GM12878 (cell line): ENCODE data around the gene DDIT3. TPM values are rescaled to one million over a fixed set of nuclear protein-coding genes. Genes with fewer than 3 reads are reported as not detected.

Source experiments
- CHD2 ChIP-seq: IDR thresholded peaks from 2 replicates; pipeline ENCODE4 v1.6.1; 2011; ENCODE audit warnings: low read depth, low read length, improper control_type of control experiment, borderline replicate concordance
- FOXK2 ChIP-seq: fragments of 450-650 bp; IDR thresholded peaks from 2 replicates; pipeline ENCODE4 v1.6.1; 2017; ENCODE audit warnings: mild to moderate bottlenecking, moderate library complexity
- GATAD2B ChIP-seq: fragments of 450-650 bp; conservative IDR thresholded peaks from 2 replicates; pipeline ENCODE4 v1.6.1; 2017; ENCODE audit warnings: low read depth, mild to moderate bottlenecking, moderate library complexity
- HDAC2 ChIP-seq: fragments of 200-600 bp; sonication (generic); IDR thresholded peaks from 2 replicates; pipeline ENCODE4 v1.6.1; 2017
- IRF4 ChIP-seq: IDR thresholded peaks from 2 replicates; pipeline ENCODE4 v1.6.1; 2011; ENCODE audit warnings: low read depth, low read length
- JUND ChIP-seq: IDR thresholded peaks from 2 replicates; pipeline ENCODE4 v1.6.1; 2012; ENCODE audit warnings: low read depth, mild to moderate bottlenecking, low read length, improper control_type of control experiment, moderate library complexity
- MAX ChIP-seq: IDR thresholded peaks from 2 replicates; pipeline ENCODE4 v1.6.1; 2012; ENCODE audit warnings: low read depth, low read length, improper control_type of control experiment
- NBN ChIP-seq: fragments of 450-650 bp; IDR thresholded peaks from 2 replicates; pipeline ENCODE4 v1.6.1; 2016
- NFYB ChIP-seq: IDR thresholded peaks from 2 replicates; pipeline ENCODE4 v1.6.1; 2011; ENCODE audit warnings: low read depth, mild to moderate bottlenecking, low read length, improper control_type of control experiment, moderate library complexity; ENCODE audit not compliant: insufficient read depth
- PML ChIP-seq: IDR thresholded peaks from 2 replicates; pipeline ENCODE4 v1.6.1; 2012; ENCODE audit warnings: low read length, inconsistent platforms
- POLR2AphosphoS2 ChIP-seq: IDR thresholded peaks from 2 replicates; pipeline ENCODE4 v1.6.1; 2011; ENCODE audit warnings: low read depth, mild to moderate bottlenecking, low read length, improper control_type of control experiment, moderate library complexity
- POU2F2 ChIP-seq: IDR thresholded peaks from 3 replicates; pipeline ENCODE4 v1.6.1; 2011; ENCODE audit warnings: low read depth, mild to moderate bottlenecking, low read length, borderline replicate concordance
- RAD21 ChIP-seq: IDR thresholded peaks from 2 replicates; pipeline ENCODE4 v1.6.1; 2011; ENCODE audit warnings: mild to moderate bottlenecking, low read depth, low read length, moderate library complexity; ENCODE audit not compliant: insufficient read depth
- RAD51 ChIP-seq: fragments of 450-650 bp; IDR thresholded peaks from 2 replicates; pipeline ENCODE4 v1.6.1; 2016; ENCODE audit warnings: moderate library complexity, mild to moderate bottlenecking, inconsistent platforms
- RCOR1 ChIP-seq: conservative IDR thresholded peaks from 2 replicates; pipeline ENCODE4 v1.6.1; 2012; ENCODE audit warnings: low read depth, low read length, improper control_type of control experiment
- SMAD5 ChIP-seq: IDR thresholded peaks from 2 replicates; pipeline ENCODE4 v1.6.1; 2016; ENCODE audit warnings: antibody characterized with exemption, low read depth
- STAT1 ChIP-seq: fragments of 450-650 bp; conservative IDR thresholded peaks from 2 replicates; pipeline ENCODE4 v1.6.1; 2014; ENCODE audit warnings: antibody characterized with exemption, mild to moderate bottlenecking
- TAF1 ChIP-seq: IDR thresholded peaks from 2 replicates; pipeline ENCODE4 v1.6.1; 2011; ENCODE audit warnings: mild to moderate bottlenecking, low read depth, low read length, borderline replicate concordance
- TCF3 ChIP-seq: IDR thresholded peaks from 2 replicates; pipeline ENCODE4 v1.6.1; 2012; ENCODE audit warnings: low read depth, mild to moderate bottlenecking, low read length, borderline replicate concordance; ENCODE audit not compliant: insufficient read depth
- YBX1 ChIP-seq: fragments of 450-650 bp; IDR thresholded peaks from 2 replicates; pipeline ENCODE4 v1.6.1; 2016; ENCODE audit warnings: antibody characterized with exemption
- ZNF274 ChIP-seq: IDR thresholded peaks from one replicate; pipeline ENCODE4 v1.8.0; 2011; ENCODE audit not compliant: insufficient read length, insufficient read depth
- ZNF592 ChIP-seq: fragments of 450-650 bp; IDR thresholded peaks from 2 replicates; pipeline ENCODE4 v1.6.1; 2017; ENCODE audit warnings: mild to moderate bottlenecking, moderate library complexity
- ZNF687 ChIP-seq: fragments of 450-650 bp; IDR thresholded peaks from 2 replicates; pipeline ENCODE4 v1.6.1; 2017; ENCODE audit warnings: mild to moderate bottlenecking, moderate library complexity
- polyA plus RNA-seq, 11 experiments: library from polyadenylated mRNA; depleted of rRNA in 4 of 11; unstranded in 6 of 11; stranded (reverse) in 5 of 11; fragments of >200 nt; fragmentation: Nextera tagmentation in 4 of 11; fragmentation: Illumina TruSeq in 1 of 11; extraction: Ambion mirVana in 4 of 11; extraction: Trizol in 1 of 11; gene quantifications; 1 replicate in 1 of 11; 2 replicates in 10 of 11; pipeline versions ENCODE4 v1.2.1 to v1.2.3, GENCODE V29; 2011 to 2016; ENCODE audit warnings: inconsistent platforms in 2 of 11, missing spikeins in 2 of 11, low read depth in 1 of 11
- total RNA-seq, 4 experiments: library from RNA; depleted of rRNA in 3 of 4; stranded (reverse); fragments of >200 nt in 3 of 4; fragmentation: Illumina TruSeq in 1 of 4; extraction: Trizol in 1 of 4; gene quantifications; 2 replicates each; pipeline versions ENCODE4 v1.2.1 to v1.2.3, GENCODE V29; 2013 to 2021

DDIT3 gene
- total and polyA plus RNA-seq, 10 of the 15 experiments (the other 5 are each of a cell fraction or from before 2014, with no cell fraction given): 9.2 to 28.9 (median 15.5) TPM

GRCh38 chr12:57522011-57522886, 1.9 kb upstream of the DDIT3 start, which contains the start of gene MBD6 (continued):
- TF ChIP-seq YBX1 (no peak), RAD21 (no peak), IRF4 (0 out of 2 replicates have a peak, but pooled peaks have one; percentile 11), FOXK2 (peak; percentile 74), RAD51 (peak; percentile 95), TAF1 (0 out of 2 replicates have a peak, but pooled peaks have one; percentile 29), TCF3 (0 out of 2 replicates have a peak, but pooled peaks have one; percentile 20), JUND (no peak), SMAD5 (peak; percentile 41; the same call in 1 of the 2 replicates), PML (peak; percentile 37; the same call in 1 of the 2 replicates), HDAC2 (no peak), ZNF687 (peak; percentile 92), ZNF274 (no peak), ZNF592 (no peak), NFYB (no peak), STAT1 (peak; percentile 88; the same call in 1 of the 2 replicates), NBN (peak; percentile 85), MAX (peak; percentile 76; the same call in 1 of the 2 replicates), GATAD2B (0 out of 2 replicates have a peak, but pooled peaks have one; percentile 42), RCOR1 (no peak), POLR2AphosphoS2 (peak; percentile 74; the same call in 1 of the 2 replicates), CHD2 (peak; percentile 34; the same call in 1 of the 2 replicates), POU2F2 (peak; percentile 50; the same call in 1 of the 3 replicates)
